ENCODE measurements around the gene DYNLT4.
"Not testable (repeated sequence)": the region's sequence is repeated elsewhere in the genome, so short reads cannot be mapped to it uniquely, and the experiment has no call there.

The DYNLT4 gene

DNA sequence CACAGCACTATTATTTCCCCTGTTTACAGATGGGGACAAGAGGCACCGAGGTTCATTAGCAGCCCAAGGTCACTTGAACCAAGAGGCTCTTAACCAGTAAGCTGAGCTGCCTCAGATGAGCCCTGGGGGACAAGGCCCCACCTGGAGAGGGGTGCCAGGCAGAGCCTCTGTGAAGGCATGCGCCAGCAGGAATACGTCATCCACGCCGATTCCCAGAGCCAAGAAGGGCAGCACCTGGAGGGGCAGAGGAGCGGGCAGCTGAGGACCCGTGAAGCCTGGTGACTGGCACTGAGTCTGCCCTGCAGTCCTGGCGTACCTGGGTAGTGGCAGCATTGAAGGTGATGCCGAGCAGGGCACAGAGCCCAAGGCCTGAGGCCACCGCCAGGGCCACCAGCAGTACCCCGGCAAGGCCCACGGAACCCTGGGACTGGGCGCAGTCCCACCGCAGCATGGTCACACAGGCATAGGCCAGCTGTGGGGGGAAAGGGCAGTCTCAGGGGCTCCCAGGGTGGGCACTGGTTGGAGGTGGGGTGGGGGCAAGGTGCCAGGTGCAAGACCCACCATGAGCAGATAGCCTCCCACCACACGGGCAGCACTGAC is 21.8 kb upstream of the DYNLT4 start:
- DNase-seq (ENCODE audit: low spot score), result no peak

DNA sequence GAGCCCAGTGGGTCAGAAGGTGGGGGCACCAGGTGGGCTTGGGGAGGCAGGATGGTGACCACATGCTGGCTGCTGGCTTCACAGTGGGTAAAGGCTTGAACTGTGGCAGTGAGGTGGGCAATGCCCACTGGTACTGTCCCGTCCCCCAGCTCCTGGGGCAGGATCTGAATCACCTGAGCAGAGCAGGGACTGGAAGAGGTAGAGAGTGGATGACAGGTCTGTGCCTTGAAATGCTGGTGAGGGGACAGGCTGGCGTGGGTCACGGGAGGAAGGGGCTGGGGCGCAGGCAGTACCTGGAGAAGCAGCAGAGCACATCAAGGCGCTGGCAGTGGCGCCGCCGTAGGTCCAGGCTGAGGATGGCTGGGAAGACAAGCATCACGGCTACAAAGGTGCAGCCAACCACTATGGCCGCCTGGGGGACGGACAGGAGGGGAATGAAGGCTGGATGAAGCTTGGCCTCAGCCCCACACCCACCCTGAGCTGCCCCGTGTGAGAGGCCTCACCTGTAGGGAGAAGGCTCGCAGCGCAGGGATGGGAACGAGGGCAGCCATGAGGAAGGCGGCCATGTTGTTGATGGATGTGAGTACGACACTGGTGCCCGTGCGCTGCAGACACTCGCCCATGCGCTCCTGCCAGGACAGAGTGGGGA is 21.0 kb upstream of the DYNLT4 start:
- no peak for DNase-seq (ENCODE audit: low spot score)

DNA sequence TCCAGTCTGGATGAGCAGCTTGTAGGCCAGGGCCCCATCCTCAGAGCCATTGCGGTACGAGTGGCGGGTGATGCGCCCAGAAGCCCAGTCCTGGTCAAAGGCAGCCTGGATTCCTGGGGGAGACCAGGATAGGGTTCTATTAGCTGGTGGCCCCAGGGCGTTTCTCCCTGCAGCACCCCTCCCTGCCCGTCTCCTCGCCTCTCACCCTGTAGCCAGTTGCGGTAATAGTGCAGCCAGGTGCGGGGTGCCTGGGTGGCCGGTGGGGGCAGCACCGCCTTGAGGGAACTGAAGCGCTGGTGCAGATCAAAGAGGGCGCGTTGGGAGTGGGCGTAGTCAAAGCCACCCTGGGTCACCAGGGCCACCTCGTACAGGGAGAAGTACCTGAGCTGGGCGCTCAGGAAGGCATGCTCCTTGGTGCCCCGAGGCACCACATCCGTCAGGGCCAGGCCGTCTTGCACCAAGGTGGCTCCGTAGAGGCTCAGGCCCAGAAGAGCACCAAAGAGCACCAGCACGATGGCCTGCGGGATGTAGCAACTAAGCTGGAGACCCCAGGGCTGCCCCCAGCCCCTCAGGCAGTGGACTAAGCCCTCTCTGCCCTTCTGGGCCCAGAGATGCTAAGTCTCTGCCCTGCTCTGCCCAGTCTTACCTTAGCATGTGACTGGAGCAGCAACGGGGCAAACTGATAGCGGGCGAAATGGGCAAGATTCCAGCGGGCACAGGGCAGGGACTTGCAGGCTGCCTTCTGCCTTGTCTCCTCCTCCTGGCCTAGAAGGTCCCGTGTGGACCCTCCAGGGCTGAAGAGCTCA is 20.2 kb upstream of the DYNLT4 start:
- DNase-seq (ENCODE audit: low spot score), result no peak

DNA sequence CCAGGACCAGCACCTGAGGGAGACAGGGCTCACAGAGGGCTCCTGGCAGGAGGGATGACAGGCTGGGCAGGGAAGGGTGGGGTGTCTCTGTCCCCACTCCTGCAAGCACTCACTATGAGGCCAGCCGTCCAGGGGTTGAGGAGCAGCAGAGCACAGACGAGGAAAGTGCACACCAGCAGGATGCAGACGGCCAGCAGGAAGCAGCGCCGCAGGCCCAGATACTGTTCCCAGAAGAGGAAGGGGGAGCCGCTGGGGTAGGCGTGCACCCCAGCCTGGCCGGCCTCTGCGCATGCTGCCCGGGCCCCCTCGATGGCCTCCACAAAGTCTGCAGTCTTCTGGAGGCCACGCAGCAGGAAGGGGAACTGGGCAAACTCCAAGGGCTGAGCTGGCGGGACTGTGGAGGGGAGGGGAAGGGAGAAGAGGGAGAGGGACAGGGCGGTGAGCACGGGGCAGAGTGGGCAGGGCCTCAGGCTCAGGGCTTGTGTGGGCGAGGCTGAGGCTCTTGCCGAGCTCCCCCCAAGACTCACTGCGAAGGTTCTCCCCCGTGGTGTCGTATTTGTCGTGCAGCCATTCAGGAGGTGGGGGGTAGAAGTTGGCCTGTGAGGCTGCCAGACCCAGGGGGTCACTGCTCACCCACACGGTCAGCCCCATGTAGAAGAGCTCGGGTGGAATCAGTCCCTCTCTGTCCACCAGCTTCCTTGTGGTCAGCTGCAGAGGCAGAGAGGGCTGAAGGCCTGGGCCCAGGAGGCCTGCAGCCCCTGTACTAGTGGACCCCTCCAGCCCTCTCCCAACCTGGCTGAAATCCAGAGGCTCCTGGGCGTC is 19.4 kb upstream of the DYNLT4 start:
- no peak for DNase-seq (ENCODE audit: low spot score)

DNA sequence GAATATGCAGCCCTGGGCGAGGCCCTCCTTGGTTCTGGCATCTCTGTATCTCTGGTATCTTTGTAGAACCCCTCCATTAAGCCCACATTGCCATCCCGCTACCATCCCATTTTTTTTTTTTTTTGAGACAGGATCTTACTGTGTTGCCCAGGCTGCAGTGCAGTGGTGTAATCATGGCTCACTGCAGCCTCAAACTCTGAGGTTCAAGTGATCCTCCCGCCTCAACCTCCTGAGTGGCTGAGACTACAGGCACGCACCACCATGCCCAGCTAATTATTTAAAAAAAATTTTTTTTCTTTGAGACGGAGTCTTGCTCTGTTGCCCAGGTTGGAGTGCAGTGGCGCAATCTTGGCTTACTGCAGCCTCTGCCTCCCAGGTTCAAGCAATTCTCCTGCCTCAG is 17.2 kb upstream of the DYNLT4 start:
- DNase-seq (ENCODE audit: low spot score), result not testable (repeated sequence)

DNA sequence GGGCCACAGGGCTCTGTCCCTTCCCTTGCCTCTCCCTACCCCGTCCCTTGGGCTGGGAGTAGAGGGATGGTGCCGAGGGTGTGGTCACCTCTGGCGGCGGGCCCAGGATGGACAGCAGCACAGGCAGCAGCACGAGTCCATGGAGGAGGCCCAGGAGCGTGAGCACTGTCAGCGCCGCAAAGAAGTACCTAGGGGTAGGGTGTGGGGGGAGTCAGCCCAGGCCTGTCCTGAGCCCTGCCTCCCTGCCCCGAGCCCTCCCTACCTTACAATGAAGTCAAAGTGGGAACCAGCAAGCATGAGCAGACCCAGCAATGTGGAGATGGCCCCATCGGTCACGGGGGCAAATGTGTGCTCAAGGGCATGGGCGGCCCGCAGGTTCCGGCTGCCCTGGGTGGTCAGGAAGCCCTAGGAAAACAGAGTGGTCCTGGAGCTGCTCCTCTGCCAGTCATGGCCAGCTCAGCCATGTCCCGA is 15.9 kb upstream of the DYNLT4 start:
- no peak for DNase-seq (ENCODE audit: low spot score)

DNA sequence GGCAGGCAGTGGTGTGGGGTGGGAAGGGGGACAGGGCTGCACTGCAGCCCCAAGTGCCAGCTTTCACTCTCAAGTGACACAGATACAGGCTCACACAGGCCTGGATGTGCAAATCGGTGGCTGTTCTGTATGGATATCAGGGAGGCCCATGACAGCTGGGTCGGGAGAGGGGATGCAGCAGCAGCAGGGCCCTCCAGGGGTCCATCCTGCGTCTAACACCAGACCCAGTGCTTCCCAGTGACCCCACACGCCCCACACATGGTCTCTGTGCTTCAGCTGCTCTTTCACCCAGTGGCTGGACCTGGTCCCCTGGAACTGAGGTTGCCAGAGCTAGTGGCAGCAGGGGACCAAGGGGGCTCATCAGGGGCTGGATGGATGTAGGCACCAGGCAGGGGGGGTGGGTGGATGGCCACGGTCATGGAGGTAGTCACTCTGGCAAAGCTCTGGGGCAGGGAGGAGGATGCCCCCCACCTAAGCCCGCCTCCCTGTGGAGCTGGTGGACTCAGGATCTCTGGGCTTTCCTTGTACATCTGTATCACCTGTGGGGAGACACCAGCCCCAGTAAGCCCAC is 15.1 kb upstream of the DYNLT4 start:
- no peak for DNase-seq (ENCODE audit: low spot score)

DNA sequence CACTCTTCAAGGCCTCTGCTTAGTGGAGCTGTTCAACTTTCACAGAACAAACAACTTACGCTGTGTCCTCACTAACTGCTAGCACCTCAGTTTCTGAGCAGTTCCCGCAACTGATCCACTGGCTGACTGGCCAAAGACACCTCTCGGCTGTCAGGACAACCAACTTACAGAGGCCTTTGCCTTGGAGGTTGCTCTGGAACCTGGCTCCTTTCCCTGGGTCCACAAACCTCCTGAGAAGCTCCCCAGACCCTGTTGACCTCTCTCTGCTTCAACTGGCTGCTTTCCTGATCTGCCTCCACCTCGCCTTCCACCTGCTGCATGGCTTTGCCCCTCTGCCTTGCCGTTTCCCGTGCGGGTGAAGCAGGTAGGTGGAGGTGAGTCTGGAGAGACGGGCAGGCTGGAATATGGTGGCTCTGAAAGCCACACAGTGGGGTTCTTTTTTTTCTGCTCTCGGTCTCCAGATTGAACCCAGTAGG is 14.1 kb upstream of the DYNLT4 start:
- DNase-seq (ENCODE audit: low spot score), result no peak

DNA sequence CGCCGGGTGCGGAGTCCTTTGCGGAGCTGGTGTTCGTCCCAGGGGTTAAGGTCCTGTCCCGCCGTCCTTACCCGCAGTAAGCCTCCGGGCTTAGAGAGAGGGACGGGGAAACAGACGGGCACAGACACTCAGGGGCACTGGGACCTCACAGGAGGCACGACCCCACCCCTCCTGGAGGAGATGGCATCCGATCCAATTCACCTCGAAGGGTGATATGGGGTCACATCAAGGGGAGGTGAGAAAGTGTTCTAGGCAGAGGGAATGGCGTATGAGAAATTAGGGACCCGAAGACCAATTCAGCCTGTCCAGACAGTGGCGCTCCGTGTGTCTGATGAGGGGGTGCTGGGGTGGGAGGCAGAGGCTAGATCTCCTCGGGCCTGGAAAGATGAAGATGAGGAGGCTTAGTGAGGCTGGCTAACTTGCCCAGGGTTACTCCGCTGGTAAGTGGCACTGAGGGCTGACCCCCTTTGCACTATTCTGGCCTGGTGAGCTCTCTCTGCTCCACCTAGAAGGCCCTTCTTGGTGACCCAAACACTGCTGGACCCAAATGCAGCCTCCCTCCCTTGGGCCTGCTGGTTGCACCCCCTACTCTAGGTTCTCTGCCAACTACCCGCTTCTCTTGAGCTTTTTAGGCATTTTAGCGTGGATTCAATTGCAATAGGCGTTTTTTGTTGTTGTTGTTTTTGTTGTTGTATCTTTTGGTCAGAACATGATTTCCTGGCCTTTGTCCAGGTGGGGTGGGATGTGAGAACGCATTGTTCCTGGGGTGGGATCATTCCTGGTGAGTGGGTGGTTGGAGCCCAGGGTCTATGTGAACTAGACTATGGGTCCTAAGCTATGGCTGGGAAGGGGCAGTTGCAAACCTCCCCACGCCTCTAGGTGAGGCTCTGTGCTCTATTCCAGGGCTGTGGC is 13.4 kb upstream of the DYNLT4 start:
- DNase-seq (ENCODE audit: low spot score), result no peak

DNA sequence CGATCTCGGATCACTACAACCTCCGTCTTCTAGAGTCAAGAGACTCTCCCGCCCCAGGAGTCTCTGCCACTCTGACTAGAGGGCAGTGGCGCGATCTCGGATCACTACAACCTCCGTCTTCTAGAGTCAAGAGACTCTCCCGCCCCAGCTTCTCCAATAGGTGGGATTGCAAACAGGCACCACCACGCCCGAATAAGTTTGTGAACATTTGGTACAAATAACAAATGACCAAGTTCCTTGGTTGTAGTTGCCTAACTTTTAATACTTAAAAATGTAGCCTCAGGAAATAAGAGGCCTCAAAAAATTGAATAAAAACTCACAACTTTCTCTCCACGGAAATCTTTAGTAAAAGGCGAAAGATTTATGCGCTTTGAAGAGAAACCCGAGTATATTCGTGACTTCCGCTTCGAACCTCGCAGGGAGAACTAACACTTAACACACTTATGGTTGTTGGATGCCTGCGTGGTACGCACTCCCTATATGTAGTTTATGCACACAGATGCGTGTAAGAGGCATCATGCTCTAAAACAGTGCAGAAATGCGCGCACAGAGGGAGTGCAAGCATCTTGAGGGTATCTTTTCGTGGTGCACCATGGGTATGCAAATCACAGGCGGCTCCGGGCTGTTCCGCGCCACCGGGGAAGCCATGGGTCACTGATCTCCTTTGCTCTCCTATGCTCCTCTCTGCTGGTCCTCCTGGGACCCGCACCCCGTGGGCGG is 12.6 kb upstream of the DYNLT4 start:
- no peak for DNase-seq (ENCODE audit: low spot score)

DNA sequence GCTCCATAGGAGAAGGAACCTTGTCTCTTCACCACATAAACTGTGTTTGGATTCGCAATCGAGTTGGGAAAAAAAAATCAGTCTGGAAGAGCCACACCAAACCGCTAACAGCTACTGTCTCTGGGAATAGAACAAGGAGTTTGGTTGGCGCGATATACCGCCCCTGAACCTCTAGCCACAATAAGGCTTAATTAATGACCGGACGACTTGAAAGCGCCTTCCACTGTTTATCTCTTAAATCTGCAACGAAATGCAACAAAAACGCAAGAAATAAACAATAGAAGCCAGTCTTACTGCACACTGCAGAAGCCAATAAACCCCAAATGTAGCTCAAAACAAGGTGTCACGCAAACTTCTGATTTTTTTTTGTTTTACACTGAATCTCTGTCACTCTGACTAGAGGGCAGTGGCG is 12.1 kb upstream of the DYNLT4 start:
- no peak for DNase-seq (ENCODE audit: low spot score)

DNA sequence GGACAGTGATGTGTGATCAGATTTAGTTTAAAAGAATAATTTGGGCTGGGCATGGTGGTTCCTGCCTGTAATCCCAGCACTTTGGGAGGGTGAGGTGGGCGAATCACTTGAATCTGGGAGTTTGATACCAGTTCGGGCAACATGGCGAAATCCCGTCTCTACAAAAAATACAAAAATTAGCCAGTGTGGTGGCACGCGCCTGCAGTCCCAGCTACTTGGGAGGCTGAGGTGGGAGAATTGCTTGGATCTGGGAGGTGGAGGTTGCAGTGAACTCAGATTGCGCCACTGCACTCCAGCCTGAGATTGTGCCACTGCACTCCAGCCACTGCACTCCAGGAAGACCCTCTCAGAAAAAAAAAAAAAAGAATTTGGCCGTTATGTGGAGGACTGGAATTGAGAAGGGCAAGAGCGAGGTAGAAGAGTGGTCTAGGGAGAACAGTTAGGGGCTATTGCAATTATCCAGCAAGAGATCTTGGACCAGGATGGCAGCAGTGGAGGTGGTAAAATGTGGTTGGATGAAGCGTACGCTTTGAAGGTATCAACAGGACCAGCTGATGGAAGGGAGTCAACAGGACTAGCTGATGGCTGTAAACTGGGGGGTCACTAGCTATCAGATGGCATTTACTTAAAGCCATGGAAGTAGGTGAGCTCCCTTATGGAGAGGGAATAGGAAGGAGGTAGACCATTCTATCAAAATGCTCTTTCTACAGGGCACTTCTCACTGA is 10.8 kb upstream of the DYNLT4 start:
- no peak for DNase-seq (ENCODE audit: low spot score)

DNA sequence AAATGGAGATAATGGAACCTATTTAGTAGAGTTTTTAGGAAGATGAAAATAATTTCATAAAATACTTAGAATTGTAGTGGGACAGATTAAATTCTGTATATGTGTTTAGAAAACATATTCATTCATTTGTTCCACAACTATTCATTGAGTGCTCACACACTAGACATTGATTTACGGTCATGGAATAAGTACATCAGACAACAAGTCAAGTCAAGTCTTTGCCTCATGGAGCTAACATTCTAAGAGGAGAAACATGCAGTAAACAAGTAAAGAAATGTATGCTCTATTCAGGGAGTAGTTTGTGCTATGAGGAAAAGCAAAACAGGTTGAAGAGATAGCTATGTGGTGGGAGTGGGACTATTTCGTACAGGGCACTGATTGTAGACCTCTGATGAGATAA is 10.2 kb upstream of the DYNLT4 start:
- DNase-seq (ENCODE audit: low spot score), result no peak

DNA sequence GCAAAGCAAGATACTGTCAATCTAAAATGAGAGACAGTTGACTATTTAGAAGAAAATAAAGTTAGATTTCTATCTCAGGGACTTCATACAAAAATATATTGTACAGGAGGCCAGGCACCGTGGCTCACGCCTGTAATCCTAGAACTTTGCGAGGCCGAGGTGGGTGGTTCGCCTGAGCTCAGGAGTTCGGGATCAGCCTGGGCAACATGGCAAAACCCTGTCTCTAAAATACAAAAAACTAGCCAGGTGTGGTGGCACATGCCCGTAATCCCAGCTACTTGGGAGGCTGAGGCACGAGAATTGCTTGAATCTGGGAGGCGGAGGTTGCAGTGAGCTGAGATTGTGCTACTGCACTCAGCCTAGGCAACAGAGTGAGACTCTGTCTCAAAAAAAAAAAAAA is 8.8 kb upstream of the DYNLT4 start:
- DNase-seq (ENCODE audit: low spot score), result not testable (repeated sequence)

DNA sequence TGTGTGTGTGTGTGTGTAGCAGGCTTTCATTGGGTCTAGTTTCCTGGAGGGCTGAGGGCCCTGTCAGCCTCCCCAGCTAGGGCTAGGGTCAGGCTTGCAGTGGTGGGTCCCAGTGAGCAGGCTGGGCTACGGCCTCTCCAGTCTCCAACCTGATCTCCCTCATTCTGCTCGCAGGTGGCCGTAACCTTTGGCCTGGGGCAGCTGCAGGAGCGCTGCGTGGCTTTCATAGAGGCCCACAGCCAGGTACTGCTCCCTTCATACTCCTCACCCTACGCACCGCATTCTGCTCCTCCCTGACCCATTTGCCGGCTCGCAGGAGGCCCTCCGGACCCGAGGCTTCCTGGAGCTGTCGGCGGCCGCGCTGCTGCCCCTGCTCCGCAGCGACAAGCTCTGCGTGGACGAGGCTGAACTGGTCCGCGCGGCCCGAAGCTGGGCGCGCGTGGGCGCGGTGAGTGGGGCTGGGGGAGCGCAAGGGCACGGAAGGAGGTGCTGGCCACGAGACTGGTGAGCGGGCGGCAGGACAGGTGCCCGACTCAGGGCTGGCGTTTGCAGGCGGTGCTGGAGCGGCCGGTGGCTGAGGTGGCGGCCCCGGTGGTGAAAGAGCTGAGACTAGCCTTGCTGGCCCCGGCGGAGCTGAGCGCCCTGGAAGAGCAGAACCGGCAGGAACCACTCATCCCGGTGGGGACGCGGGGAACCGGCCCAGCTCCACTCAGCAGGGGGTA is 5.8 kb upstream of the DYNLT4 start:
- DNase-seq (ENCODE audit: low spot score), result no peak

DNA sequence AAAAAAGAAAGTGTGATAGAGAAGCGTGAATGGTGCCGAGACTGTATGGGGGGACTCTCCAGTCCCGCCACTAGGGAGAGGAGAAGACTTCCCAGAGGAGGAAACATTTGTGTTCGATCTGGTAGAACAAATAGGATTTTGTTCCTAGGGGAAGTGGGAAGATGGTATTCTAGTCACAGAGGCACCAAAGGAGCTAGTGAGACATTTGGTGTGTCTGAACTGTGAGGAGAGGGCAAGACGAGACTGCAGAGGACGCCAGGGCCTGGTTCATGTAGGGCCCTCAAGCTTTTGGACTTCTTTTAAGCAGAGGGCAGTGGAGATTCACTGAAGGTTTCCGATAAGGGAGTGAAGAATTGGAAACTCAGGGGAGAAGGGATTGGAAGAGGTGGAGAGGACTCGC is 4.1 kb upstream of the DYNLT4 start:
- DNase-seq (ENCODE audit: low spot score), result no peak

DNA sequence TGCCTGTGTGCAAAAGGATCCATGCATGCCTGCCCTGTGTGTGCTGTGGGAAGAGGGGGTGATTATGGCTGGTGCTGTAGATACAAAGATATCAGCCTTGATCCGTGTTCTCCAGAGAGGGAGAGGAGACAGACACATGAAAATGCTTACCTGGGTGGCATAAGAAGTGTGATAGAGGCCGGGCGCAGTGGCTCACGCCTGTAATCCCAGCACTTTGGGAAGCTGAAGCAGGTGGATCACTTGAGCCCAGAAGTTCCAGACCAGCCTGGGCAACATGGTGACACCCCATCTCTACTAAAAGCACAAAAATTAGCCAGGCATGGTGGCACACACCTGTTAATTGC is 3.6 kb upstream of the DYNLT4 start:
- not testable (repeated sequence) for DNase-seq (ENCODE audit: low spot score)

DNA sequence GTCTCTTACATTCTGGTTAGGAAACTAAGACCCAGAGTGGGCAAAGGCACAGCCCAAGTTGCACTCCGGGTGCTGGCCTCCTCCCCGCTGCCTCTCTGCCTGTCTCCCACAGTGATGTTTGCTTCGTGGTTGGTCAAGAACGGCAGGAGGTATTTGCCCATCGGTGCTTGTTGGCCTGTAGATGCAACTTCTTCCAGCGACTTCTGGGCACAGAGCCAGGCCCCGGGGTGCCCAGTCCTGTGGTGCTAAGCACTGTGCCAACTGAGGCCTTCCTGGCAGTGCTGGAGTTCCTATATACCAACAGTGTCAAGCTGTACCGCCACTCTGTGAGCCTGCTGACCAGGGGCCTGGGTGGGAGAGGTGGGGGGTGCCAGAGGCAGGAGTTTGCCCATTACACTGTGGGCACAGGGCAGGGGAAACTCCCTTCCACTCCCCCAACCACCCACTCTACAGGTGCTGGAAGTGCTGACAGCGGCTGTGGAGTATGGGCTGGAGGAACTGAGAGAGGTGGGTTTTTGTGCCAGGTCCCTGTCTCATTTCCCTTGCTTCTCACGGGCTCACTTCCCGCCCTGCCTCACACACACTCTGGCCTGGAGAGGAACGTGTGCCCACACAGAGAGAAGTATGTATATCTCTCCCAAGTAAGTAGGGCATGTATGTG is 3.1 kb upstream of the DYNLT4 start:
- DNase-seq (ENCODE audit: low spot score), result peak; percentile 61

All from left forelimb (tissue), 1 donor.